K562 (cell line): Measurements from ENCODE around the gene CDKN2AIPNL. TPM values are rescaled to one million over a fixed set of nuclear protein-coding genes. Genes with fewer than 3 reads are reported as not detected.

Source experiments
- ATAC-seq: fragments of 200-7000 bp; cut with Tn5 transposase; 3 replicates; pipeline ENCODE4 v1.9.1; 2020; ENCODE audit warnings: moderate library complexity
- BruUV-seq: library from RNA; stranded (reverse); fragments of 400-500 nt; replicated peaks from 2 replicates; lab custom pipeline; 2021; lab: Mats Ljungman, UMichigan
- CTCF ChIA-PET: fragments of 300-600 bp; formaldehyde crosslinking; extraction: SDS; loops from one replicate; lab custom pipeline; 2021; ENCODE audit warnings: low intra/inter-chr PET ratio; lab: Yijun Ruan, JAX
- POLR2A ChIA-PET: fragments of 300-600, 350-650 bp; sonication (Branson Sonifier 250); formaldehyde crosslinking; extraction: SDS; loops from one replicate; lab custom pipeline; 2021; ENCODE audit warnings: antibody characterized with exemption, inconsistent platforms; lab: Yijun Ruan, JAX
- DNase-seq, 4 experiments: peaks; one replicate each; pipeline versions ENCODE4 v3.0.0 to v3.0.0-alpha.2; 2011 to 2018; ENCODE audit warnings: low spot score in 3 of 4, mixed read lengths in 3 of 4; ENCODE audit errors: extremely low read depth in 1 of 4
- FAIRE-seq: peaks from 2 replicates; lab custom pipeline; 2011; peaks lifted over from hg19 to GRCh38; lab: Jason Lieb, UNC
- H2AFZ ChIP-seq: 2 replicates; pipeline ENCODE4 v1.6.0; 2011; ENCODE audit warnings: low read depth, low read length, control low read depth, inconsistent platforms
- H3K27ac ChIP-seq: fragments of 200-600 bp; 3 replicates; pipeline ENCODE4 v1.8.0; 2011; ENCODE audit warnings: low read depth, mild to moderate bottlenecking, control low read depth, inconsistent platforms, low read length, moderate library complexity, mixed read lengths; ENCODE audit errors: extremely low read depth
- H3K27me3 ChIP-seq, 2 experiments: fragments of 300-600 bp in 1 of 2; 2 replicates in 1 of 2; 3 replicates in 1 of 2; pipeline versions ENCODE4 v1.6.0 to v1.8.0; 2011; ENCODE audit warnings: inconsistent platforms in 2 of 2, low read length in 2 of 2, mild to moderate bottlenecking in 1 of 2, mixed read lengths in 1 of 2, moderate library complexity in 1 of 2; ENCODE audit not compliant: control insufficient read depth in 2 of 2, insufficient read depth in 2 of 2
- H3K36me3 ChIP-seq: fragments of 300-600 bp; 3 replicates; pipeline ENCODE4 v1.8.0; 2011; ENCODE audit warnings: mild to moderate bottlenecking, low read length, inconsistent platforms; ENCODE audit not compliant: control insufficient read depth, insufficient read depth
- H3K4me1 ChIP-seq, 2 experiments: fragments of 200-600 bp in 1 of 2; replicated peaks in 1 of 2; 2 replicates in 1 of 2; 3 replicates in 1 of 2; pipeline versions ENCODE4 v1.5.1 to v1.8.0; 2011; ENCODE audit warnings: inconsistent platforms in 2 of 2, low read length in 2 of 2, mild to moderate bottlenecking in 1 of 2, mixed read lengths in 1 of 2, moderate library complexity in 1 of 2; ENCODE audit not compliant: control insufficient read depth in 2 of 2, insufficient read depth in 2 of 2
- H3K4me2 ChIP-seq: 2 replicates; pipeline ENCODE4 v1.6.1; 2011; ENCODE audit warnings: low read length, control low read depth, inconsistent platforms, mixed read lengths; ENCODE audit not compliant: insufficient read depth
- H3K4me3 ChIP-seq: fragments of 200-600 bp; sonication (generic), shearing (Covaris generic); 2 replicates; pipeline ENCODE4 v1.5.1; 2016; ENCODE audit warnings: control low read depth, inconsistent platforms
- H3K79me2 ChIP-seq: fragments of 200-600 bp; 3 replicates; pipeline ENCODE4 v1.8.0; 2011; ENCODE audit warnings: low read length, inconsistent platforms; ENCODE audit not compliant: control insufficient read depth, insufficient read depth
- H3K9ac ChIP-seq, 2 experiments: 2 replicates each; pipeline versions ENCODE4 v1.6.0 to v1.6.1; 2011; ENCODE audit warnings: low read depth in 2 of 2, low read length in 2 of 2, control low read depth in 1 of 2, inconsistent platforms in 1 of 2, mild to moderate bottlenecking in 1 of 2, mixed read lengths in 1 of 2; ENCODE audit not compliant: insufficient read depth in 1 of 2
- H3K9me1 ChIP-seq: one replicate; pipeline ENCODE4 v1.6.0; 2011; ENCODE audit warnings: inconsistent platforms, mild to moderate bottlenecking, low read length, moderate library complexity; ENCODE audit not compliant: control insufficient read depth, insufficient read depth
- H3K9me3 ChIP-seq: replicated peaks from 2 replicates; pipeline ENCODE4 v1.5.1; 2011; ENCODE audit warnings: low read depth, low read length, inconsistent platforms; ENCODE audit not compliant: control insufficient read depth, insufficient read depth
- H4K20me1 ChIP-seq: replicated peaks from 2 replicates; pipeline ENCODE4 v1.6.1; 2011; ENCODE audit warnings: low read length, inconsistent platforms, mixed read lengths; ENCODE audit not compliant: control insufficient read depth, insufficient read depth
- CREB5 ChIP-seq: fragments of 250-450 bp; sonication (Bioruptor Pico); IDR thresholded peaks from 2 replicates; pipeline ENCODE4 v1.5.0; 2020; ENCODE audit warnings: mild to moderate bottlenecking
- HDAC8 ChIP-seq: fragments of 450-650 bp; IDR thresholded peaks from 2 replicates; pipeline ENCODE4 v1.6.1; 2016; ENCODE audit warnings: mild to moderate bottlenecking, missing genetic modification characterization, moderate library complexity, missing compliant biosample characterization
- NFRKB ChIP-seq: fragments of 450-650 bp; IDR thresholded peaks from 2 replicates; pipeline ENCODE4 v1.6.1; 2016; ENCODE audit warnings: low read depth
- SRSF7 ChIP-seq: fragments of 200-400 bp; formaldehyde crosslinking; optimal IDR thresholded peaks from 2 replicates; pipeline ENCODE3; 2017; ENCODE audit warnings: mild to moderate bottlenecking, low read depth, low read length
- TCFL5 ChIP-seq: fragments of 250-450 bp; sonication (Bioruptor Pico); conservative IDR thresholded peaks from 2 replicates; pipeline ENCODE4 v1.6.1; 2021; ENCODE audit warnings: mild to moderate bottlenecking, moderate library complexity, matching md5 sums
- ZNF444 ChIP-seq: fragments of 250-450 bp; sonication (Bioruptor Pico); IDR thresholded peaks from 2 replicates; pipeline ENCODE4 v1.4.0; 2020; ENCODE audit warnings: mild to moderate bottlenecking, moderate library complexity
- ZNF512 ChIP-seq: IDR thresholded peaks from 2 replicates; pipeline ENCODE4 v1.6.1; 2016; ENCODE audit warnings: missing genetic modification characterization, missing compliant biosample characterization
- ZNF561 ChIP-seq: fragments of 450-650 bp; formaldehyde crosslinking; conservative IDR thresholded peaks from 2 replicates; pipeline ENCODE4 v1.4.0; 2020; ENCODE audit warnings: mild to moderate bottlenecking, moderate library complexity
- WGBS: fragments of 100-300 bp; shearing (Covaris generic); methylation state at CpG from one replicate; pipeline ENCODE4 v1.1.6; 2016; ENCODE audit warnings: low coverage, mixed read lengths; ENCODE audit not compliant: insufficient coverage; ENCODE audit errors: missing lambda C conversion rate; 5-methylcytosine and 5-hydroxymethylcytosine counted together
- in situ Hi-C: fragments of 300-500 bp; cut with MboI; formaldehyde crosslinking; loops from 4 replicates; pipeline ENCODE4 v1.15.0; 2018; ENCODE audit warnings: inconsistent platforms, mixed read lengths
- intact Hi-C: fragments of 100-400 bp; cut with micrococcal nuclease; formaldehyde crosslinking; loops from 2 replicates; pipeline ENCODE4 v1.14.2; 2022
- polyA plus RNA-seq, 8 experiments: library from polyadenylated mRNA; depleted of rRNA in 4 of 8; stranded (reverse) in 5 of 8; unstranded in 3 of 8; fragments of >200 nt; fragmentation: Nextera tagmentation in 2 of 8; fragmentation: Illumina TruSeq in 1 of 8; extraction: Ambion mirVana in 2 of 8; extraction: Trizol in 1 of 8; gene quantifications; 2 replicates each; pipeline versions ENCODE4 v1.2.1 to v1.2.3, GENCODE V29; 2011 to 2014; ENCODE audit warnings: inconsistent platforms in 1 of 8, missing spikeins in 1 of 8
- total RNA-seq, 7 experiments: library from RNA; depleted of rRNA in 6 of 7; stranded (reverse); fragments of >200 nt in 6 of 7; fragmentation: Illumina TruSeq in 2 of 7; extraction: Trizol in 2 of 7; gene quantifications; 2 replicates each; pipeline versions ENCODE4 v1.2.1 to v1.2.3, GENCODE V29; 2011 to 2021; ENCODE audit warnings: low replicate concordance in 1 of 7
- TF ChIP-seq, protein P1 (sequence below): fragments of 250-450 bp; sonication (Bioruptor Pico); IDR thresholded peaks from 2 replicates; pipeline ENCODE4 v1.4.0; 2020; ENCODE audit warnings: borderline replicate concordance

CDKN2AIPNL gene
- total and polyA plus RNA-seq, 9 of the 15 experiments (the other 6 are each of a cell fraction or from before 2014, with no cell fraction given): 19.9 to 46.9 (median 42.2) TPM

- Histone ChIP-seq H4K20me1 (no peaks in the 10 kb centered on the region), H3K4me2 (no peak overlapping the region), H3K27ac (no peak overlapping the region), H3K36me3 (no peaks in the 10 kb centered on the region), H2AFZ (no peak overlapping the region)
- no peak; the same call in 2 of the 3 replicates for ATAC-seq
- WGBS: 29% methylated on average over 2 of the region's 2 CpGs
- POLR2A ChIA-PET: no interaction called here
- intact Hi-C loops: no loop called here
- TF ChIP-seq ZNF444 (CRISPR knock-in tag): no peak
- TF ChIP-seq, all 486 proteins: peak for 0
- DNase-seq (no peak), FAIRE-seq (no peak)
- in situ Hi-C loops: no loop called here
- Histone ChIP-seq H3K27me3 (no peaks in the 10 kb centered on the region), H3K4me3 (no peak overlapping the region), H3K9me3 (no peaks in the 10 kb centered on the region), H3K9me1 (no peaks in the 10 kb centered on the region), H3K9ac (no peak overlapping the region), H3K79me2 (no peaks in the 10 kb centered on the region), H3K4me1 (no peaks in the 10 kb centered on the region)
- CTCF ChIA-PET: no interaction called here
- no TSS peak for BruUV-seq
These were observed 11.7 kb upstream of the CDKN2AIPNL start for GRCh38 chr5:134423376-134423775.

GRCh38 chr5:134422791-134423365 lies 11.2 kb upstream of the CDKN2AIPNL start:
- Histone ChIP-seq H3K4me2 (no peak overlapping the region), H3K27me3 (no peaks in the 10 kb centered on the region), H3K36me3 (no peaks in the 10 kb centered on the region), H4K20me1 (no peaks in the 10 kb centered on the region), H3K79me2 (no peaks in the 10 kb centered on the region), H3K27ac (no peak overlapping the region), H3K9me3 (no peaks in the 10 kb centered on the region), H3K4me3 (no peak overlapping the region), H3K4me1 (no peaks in the 10 kb centered on the region), H2AFZ (no peak overlapping the region), H3K9me1 (no peaks in the 10 kb centered on the region), H3K9ac (no peak overlapping the region)
- TF ChIP-seq TCFL5 (CRISPR knock-in tag): no peak
- no peak for TF ChIP-seq ZNF512 (tag)
- TF ChIP-seq CREB5: no peak
- TF ChIP-seq, protein P1, sequence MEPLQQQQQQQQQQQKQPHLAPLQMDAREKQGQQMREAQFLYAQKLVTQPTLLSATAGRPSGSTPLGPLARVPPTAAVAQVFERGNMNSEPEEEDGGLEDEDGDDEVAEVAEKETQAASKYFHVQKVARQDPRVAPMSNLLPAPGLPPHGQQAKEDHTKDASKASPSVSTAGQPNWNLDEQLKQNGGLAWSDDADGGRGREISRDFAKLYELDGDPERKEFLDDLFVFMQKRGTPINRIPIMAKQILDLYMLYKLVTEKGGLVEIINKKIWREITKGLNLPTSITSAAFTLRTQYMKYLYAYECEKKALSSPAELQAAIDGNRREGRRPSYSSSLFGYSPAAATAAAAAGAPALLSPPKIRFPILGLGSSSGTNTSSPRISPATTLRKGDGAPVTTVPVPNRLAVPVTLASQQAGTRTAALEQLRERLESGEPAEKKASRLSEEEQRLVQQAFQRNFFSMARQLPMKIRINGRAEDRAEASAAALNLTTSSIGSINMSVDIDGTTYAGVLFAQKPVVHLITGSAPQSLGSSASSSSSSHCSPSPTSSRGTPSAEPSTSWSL (CRISPR knock-in tag): no peak
- TF ChIP-seq SRSF7: no peak
- no peak for TF ChIP-seq HDAC8 (tag)
- no peak for TF ChIP-seq ZNF561 (CRISPR knock-in tag)
- TF ChIP-seq NFRKB: no peak
- no peak for DNase-seq
- intact Hi-C loops (no loop called here), in situ Hi-C loops (no loop called here)
- BruUV-seq: no TSS peak
- no peak for FAIRE-seq
- POLR2A ChIA-PET: no interaction called here
- 37% methylated on average over 7 of the region's 7 CpGs for WGBS
- CTCF ChIA-PET: no interaction called here
- ATAC-seq: no peak
